IPS-15b (cell line): ENCODE measurements around the gene OSTC.

Experiments
- H3K27me3 ChIP-seq: one replicate; pipeline ENCODE4 v1.6.1; 2013; ENCODE audit warnings: low read length; ENCODE audit not compliant: control insufficient read depth, insufficient read depth
- H3K36me3 ChIP-seq: one replicate; pipeline ENCODE4 v1.6.1; 2013; ENCODE audit warnings: low read length; ENCODE audit not compliant: control insufficient read depth, insufficient read depth
- H3K4me1 ChIP-seq: one replicate; pipeline ENCODE4 v1.6.1; 2013; ENCODE audit warnings: mild to moderate bottlenecking, low read length; ENCODE audit not compliant: control insufficient read depth, insufficient read depth
- H3K4me3 ChIP-seq: one replicate; pipeline ENCODE4 v1.5.1; 2013; ENCODE audit warnings: low read depth, low read length
- H3K9ac ChIP-seq: one replicate; pipeline ENCODE4 v1.6.1; 2013; ENCODE audit warnings: low read depth, mild to moderate bottlenecking, low read length
- H3K9me3 ChIP-seq: one replicate; pipeline ENCODE4 v1.6.1; 2013; ENCODE audit warnings: mild to moderate bottlenecking, low read length; ENCODE audit not compliant: control insufficient read depth, insufficient read depth

OSTC gene

DNA sequence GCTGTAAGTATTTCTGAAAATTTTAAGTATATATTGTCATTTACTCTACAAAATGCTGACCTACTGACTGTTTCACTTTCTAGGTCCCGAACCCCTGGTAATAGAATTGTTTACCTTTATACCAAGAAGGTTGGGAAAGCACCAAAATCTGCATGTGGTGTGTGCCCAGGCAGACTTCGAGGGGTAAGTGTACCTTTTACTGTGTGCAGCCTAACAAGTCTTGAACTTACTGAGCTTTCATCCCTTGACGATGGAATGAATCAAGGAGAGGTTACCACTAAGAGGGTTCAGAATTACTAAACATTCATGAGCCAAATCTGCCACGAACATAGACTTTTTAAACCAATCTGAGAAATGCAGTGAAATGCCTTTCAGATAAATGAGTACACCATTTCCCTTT, 28.4 kb upstream of the OSTC start:
- peaks cover 7% of the 10 kb centered on the region for H3K4me1 ChIP-seq
- H3K9me3 ChIP-seq = no peaks in the 10 kb centered on the region
- H3K36me3 ChIP-seq = peaks cover 44% of the 10 kb centered on the region
- peak overlapping the region; percentile 99 for H3K4me3 ChIP-seq
- no peaks in the 10 kb centered on the region for H3K27me3 ChIP-seq
- peak overlapping the region; percentile 100 for H3K9ac ChIP-seq

DNA sequence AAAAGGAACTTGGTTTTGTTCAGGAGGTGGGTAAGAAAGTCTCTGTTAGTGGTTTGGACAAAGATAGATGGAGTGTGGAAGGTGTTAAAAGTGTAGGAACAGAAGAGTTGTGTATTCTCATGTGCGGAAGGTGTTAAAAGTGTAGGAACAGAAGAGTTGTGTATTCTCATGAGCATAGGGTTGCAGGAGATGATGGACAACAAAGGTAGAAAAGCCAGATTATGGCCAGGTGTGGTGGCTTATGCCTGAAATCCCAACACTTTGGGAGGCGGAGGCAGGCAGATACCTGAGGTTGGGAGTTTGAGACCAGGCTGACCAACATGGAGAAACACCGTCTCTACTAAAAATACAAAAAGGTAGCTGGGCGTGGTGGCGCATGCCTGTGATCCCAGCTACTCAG, 27.6 kb upstream of the OSTC start:
- Histone ChIP-seq H3K9ac (peak overlapping the region; percentile 100), H3K4me3 (no peak overlapping the region), H3K27me3 (no peaks in the 10 kb centered on the region), H3K4me1 (peaks cover 7% of the 10 kb centered on the region), H3K9me3 (no peaks in the 10 kb centered on the region), H3K36me3 (peaks cover 44% of the 10 kb centered on the region)

DNA sequence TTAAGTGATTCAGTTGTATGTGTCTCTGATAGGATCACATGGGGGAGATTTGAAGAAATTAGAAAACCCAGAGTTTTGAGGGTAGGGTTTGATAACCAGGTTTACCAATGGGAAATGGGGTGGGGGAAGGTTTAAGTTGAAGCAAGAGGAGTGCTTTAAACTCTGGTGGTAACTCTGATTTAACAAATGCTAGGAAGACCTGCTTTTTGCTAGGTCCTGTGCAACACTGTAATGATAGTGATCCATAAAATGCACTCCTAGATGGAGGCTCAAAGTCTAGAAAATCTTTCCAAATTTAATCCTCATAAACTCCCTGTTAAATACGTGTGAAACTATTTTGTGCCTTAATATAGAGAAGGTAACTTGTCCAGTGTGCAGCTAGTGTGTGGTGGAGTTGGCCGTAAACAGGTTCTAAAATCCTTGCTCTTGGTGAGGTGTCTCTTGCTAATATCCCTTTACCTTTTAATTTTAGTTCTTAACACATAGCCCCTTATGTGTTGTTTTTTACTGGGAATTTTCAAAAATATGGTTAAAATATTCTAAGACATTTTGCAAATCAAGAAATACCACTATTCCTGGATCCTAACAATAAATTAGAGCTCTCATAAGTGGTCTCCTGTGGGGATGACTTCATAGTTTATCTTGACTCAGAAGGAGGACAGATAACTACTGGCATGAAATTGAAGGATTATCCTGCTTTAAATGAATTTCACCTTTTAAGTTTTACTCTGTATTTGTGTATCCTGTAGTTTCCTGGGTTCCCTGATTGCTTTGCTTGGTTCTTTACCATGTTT, 25.9 kb upstream of the OSTC start:
- H3K9me3 ChIP-seq = no peaks in the 10 kb centered on the region
- H3K36me3 ChIP-seq = peaks cover 46% of the 10 kb centered on the region
- no peak overlapping the region for H3K9ac ChIP-seq
- H3K27me3 ChIP-seq = no peaks in the 10 kb centered on the region
- H3K4me1 ChIP-seq = peaks cover 7% of the 10 kb centered on the region
- no peak overlapping the region for H3K4me3 ChIP-seq

DNA sequence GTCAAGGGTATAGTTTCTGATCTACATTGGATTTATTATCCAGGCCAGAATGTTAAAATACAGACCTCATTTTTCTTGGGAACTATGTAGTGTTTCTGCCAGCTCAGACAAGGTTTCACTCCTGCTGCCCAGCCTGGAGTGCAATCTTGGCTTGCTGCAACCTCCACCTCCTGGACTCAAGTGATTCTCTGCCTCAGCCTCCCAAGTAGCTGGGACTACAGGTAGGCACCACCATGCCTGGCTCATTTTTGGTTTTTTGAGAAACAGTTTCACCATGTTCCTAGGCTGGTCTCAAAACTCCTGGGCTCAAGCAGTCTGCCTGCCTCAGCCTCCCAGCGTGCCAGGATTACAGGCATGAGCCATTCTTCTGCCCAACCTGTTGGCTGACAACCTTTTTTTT, 24.3 kb upstream of the OSTC start:
- no peak overlapping the region for H3K9ac ChIP-seq
- H3K4me1 ChIP-seq = peaks cover 7% of the 10 kb centered on the region
- no peaks in the 10 kb centered on the region for H3K9me3 ChIP-seq
- no peak overlapping the region for H3K4me3 ChIP-seq
- no peaks in the 10 kb centered on the region for H3K27me3 ChIP-seq
- H3K36me3 ChIP-seq = peaks cover 53% of the 10 kb centered on the region

DNA sequence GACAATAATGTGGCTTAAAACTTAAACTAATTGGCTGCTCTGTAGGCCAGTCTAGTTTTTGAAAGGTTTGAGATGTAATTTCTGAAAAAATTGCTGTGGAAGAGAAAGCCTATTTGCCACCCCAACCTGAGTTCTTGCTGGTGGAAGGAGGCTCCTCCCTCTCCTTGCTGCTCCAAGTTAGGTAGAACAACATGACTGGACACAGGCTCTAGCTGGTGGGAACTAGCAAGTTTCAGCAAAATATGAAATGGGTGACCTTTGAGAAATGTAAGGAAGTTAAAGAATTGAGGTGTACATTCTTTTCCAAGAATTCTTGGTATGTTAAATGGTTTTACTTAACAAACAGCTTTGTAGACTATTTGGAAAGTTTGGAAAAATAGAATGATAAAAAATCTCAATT, 22.0 kb upstream of the OSTC start:
- H3K36me3 ChIP-seq = peaks cover 45% of the 10 kb centered on the region

DNA sequence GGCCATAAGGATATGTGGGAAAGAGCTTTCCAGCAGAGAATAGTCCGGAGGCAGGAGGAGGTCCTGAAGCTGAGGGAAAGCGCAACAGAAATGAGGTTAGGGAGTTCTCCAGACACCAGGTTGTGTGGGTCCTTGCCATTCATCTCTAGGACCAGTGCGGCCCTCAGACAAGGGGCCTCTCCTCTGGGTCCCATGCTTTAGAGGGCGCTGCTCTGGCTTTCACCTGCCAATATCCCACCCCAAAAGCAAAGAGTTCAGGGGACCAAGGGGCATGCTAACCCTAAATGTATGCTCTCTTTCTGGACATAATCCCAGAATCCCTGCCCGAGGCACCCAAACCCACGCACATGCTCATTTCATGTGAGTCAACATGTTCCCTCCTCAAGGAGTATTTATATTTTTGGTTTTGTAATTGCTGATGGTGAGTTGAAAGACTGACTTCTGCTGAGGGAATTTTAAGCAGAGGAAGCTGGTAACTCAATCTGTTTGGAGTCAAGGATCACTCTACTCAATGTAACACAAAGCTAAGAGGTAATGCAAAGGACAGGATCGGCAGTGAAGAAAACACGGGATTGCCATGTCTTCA, 15.2 kb upstream of the OSTC start:
- no peaks in the 10 kb centered on the region for H3K27me3 ChIP-seq
- H3K9ac ChIP-seq = no peak overlapping the region
- H3K9me3 ChIP-seq = no peaks in the 10 kb centered on the region
- H3K36me3 ChIP-seq = peaks cover 8% of the 10 kb centered on the region
- H3K4me1 ChIP-seq = no peaks in the 10 kb centered on the region
- no peak overlapping the region for H3K4me3 ChIP-seq

More for the DNA sequence above, 22.0 kb upstream of the OSTC start:
- no peaks in the 10 kb centered on the region for H3K4me1 ChIP-seq
- no peak overlapping the region for H3K4me3 ChIP-seq
- no peaks in the 10 kb centered on the region for H3K9me3 ChIP-seq
- H3K27me3 ChIP-seq = no peaks in the 10 kb centered on the region
- H3K9ac ChIP-seq = no peak overlapping the region

DNA sequence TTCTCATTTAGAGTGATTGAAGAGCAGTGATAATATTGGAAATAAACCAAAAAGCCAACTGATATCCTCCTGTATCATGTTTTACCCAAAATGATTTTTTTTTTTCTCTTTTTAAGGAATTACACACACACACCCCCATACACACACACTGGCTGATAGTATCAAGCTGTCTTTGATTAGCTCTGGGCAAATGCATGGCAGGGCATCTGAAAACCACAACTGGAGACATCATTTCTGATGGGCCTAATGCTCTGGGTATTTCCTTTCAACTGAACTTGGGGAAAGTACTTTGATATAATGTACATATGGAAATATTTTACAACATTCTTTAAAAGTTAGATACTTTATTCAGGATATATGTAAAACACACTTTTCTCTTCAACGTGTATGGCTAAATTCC, 14.2 kb upstream of the OSTC start:
- H3K36me3 ChIP-seq = peaks cover 3% of the 10 kb centered on the region

DNA sequence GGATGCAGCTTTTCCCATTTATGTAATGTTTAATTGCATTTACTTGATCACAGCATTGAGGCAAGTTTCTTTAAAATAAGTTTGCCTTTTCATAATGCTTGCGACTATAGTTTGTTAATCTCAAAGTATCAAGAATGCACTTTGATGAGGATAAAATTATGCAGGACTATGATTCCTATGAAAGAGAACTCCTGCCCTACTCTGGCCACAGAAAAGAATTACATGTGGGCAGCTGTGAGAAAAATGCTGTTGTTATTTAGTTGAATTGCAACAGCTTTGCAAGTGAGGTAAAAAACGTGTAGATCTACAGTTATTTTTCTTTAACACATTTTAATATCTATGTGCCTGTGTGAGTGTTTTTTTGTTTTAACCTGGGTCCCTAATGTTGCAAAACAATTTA, 12.5 kb upstream of the OSTC start:
- H3K4me1 ChIP-seq = no peaks in the 10 kb centered on the region
- H3K4me3 ChIP-seq = no peak overlapping the region
- H3K27me3 ChIP-seq = no peaks in the 10 kb centered on the region
- no peak overlapping the region for H3K9ac ChIP-seq
- no peaks in the 10 kb centered on the region for H3K36me3 ChIP-seq
- no peaks in the 10 kb centered on the region for H3K9me3 ChIP-seq

More for the DNA sequence above, 14.2 kb upstream of the OSTC start:
- no peaks in the 10 kb centered on the region for H3K4me1 ChIP-seq
- H3K4me3 ChIP-seq = no peak overlapping the region
- H3K27me3 ChIP-seq = no peaks in the 10 kb centered on the region
- H3K9ac ChIP-seq = no peak overlapping the region
- no peaks in the 10 kb centered on the region for H3K9me3 ChIP-seq

DNA sequence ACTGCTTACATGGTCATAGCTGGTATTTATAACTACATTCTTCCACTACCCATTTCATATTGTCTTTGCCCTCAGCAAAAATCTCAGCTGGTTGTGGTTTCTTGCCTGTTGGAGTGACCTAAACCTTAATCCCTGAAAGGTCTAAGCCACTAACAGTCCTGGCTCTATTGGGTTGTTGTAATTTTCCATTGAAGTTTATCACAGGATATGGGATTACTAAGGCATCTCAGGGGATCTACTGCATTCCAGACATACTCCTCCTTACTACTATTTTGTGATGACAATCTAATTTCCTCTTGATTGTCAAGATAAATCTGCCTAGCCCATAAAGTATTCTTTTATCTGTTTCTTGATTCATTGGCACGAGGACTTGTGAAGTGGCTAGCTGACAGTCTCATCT, 6.2 kb upstream of the OSTC start:
- Histone ChIP-seq H3K9me3 (no peaks in the 10 kb centered on the region), H3K4me1 (no peaks in the 10 kb centered on the region), H3K36me3 (no peaks in the 10 kb centered on the region), H3K9ac (no peak overlapping the region), H3K4me3 (no peak overlapping the region), H3K27me3 (no peaks in the 10 kb centered on the region)

DNA sequence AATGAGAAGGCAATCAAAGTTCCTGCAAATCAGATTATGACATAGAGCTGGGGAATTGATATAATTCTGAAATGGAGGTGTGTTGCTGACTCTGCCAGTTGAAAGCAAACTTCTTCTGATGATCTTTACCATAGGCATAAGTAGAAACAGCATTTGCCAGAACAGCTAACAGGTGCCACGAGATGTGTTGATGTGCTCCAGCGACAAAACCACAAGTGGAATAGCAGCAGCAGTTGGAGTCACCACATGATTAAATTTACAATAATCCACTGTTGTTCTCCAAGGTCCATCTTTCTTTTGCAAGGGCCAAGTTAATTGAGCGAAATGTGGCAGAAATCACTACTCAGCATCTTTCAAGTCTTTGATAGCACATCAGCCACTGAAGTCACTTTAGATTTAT, 3.7 kb upstream of the OSTC start:
- Histone ChIP-seq H3K9me3 (no peaks in the 10 kb centered on the region), H3K9ac (no peak overlapping the region), H3K27me3 (no peaks in the 10 kb centered on the region), H3K4me1 (no peaks in the 10 kb centered on the region), H3K36me3 (no peaks in the 10 kb centered on the region), H3K4me3 (no peak overlapping the region)

DNA sequence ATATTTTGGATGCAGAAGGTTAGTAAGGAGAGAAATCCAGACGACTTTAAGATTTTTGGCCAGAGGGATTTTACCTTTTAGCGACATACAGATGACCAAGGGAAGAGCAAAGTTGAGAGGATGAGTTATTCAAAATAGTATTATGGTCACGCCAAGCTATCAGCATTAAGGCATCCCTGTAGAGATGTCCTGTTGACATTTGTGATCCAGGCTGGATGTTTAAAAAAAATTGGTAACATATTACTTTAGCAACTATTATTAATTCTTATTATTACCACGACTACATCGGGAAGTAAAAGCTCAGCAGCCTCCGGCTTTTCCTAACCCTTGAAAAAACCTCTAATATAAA, 562 bp upstream of the OSTC start:
- H3K4me1 ChIP-seq = no peaks in the 10 kb centered on the region
- H3K36me3 ChIP-seq = no peaks in the 10 kb centered on the region
- no peak overlapping the region for H3K9ac ChIP-seq
- no peaks in the 10 kb centered on the region for H3K27me3 ChIP-seq
- no peaks in the 10 kb centered on the region for H3K9me3 ChIP-seq
- peak overlapping the region; percentile 48 for H3K4me3 ChIP-seq

DNA sequence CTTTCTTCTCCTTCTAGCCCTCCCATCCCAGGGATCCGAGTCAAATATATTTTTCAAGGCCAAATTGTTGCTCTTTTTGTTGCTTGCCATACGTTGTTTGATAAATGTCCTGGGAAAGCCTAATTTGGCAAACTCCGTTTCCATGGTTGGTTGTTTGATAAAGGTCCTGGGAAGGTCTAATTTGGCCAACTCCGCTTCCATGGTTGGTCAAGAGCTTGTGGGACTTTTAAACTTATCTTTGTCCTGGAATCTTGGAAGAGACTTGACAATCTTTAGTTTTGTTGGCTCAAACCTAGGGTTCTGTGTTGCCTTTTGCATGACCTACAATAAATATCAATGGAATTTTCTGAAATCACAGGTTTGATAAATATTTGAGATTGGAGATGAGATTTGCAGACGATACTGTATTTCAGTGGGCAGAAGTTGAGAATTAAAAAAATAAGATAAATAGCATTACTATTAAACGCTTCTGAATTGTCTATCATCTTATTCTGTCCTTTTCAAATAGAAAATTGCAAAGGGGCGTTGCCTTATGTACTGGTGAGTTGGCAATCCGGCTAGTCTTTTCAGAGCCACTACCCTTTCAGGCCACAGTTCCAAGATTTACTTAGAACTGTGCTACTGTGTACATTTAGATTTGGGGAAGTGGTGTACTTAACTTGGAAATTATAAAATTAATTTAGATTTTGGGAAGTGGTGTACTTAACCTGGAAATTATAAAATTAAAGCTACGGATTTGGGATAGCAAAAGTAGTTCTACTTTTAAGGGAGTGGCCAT, 804 bp downstream of the OSTC start:
- Histone ChIP-seq H3K9ac (peak overlapping the region; percentile 95), H3K27me3 (no peaks in the 10 kb centered on the region), H3K36me3 (no peaks in the 10 kb centered on the region), H3K4me3 (peak overlapping the region; percentile 97), H3K4me1 (no peaks in the 10 kb centered on the region), H3K9me3 (no peaks in the 10 kb centered on the region)
